HEK293 (cell line): ENCODE data around the gene LMO1.

ENCODE experiments used
- CTCF ChIA-PET: fragments of 350-600 bp; formaldehyde crosslinking; extraction: SDS; loops from one replicate; lab custom pipeline; 2021; ENCODE audit warnings: antibody characterized with exemption; lab: Yijun Ruan, JAX
- POLR2A ChIA-PET: fragments of 300-600 bp; formaldehyde crosslinking; extraction: SDS; loops from one replicate; lab custom pipeline; 2020; ENCODE audit warnings: antibody characterized with exemption, inconsistent platforms; lab: Yijun Ruan, JAX
- H3K27ac ChIP-seq: fragments of 200-500 bp; sonication (Bioruptor generic); 2 replicates; pipeline ENCODE4 v1.5.1; 2014; ENCODE audit warnings: low read depth, low read length, control low read depth, inconsistent platforms; ENCODE audit errors: extremely low read depth
- H3K36me3 ChIP-seq, 2 experiments: fragments of 200-500 bp in 1 of 2; sonication (Bioruptor generic) in 1 of 2; 1 replicate in 1 of 2; 2 replicates in 1 of 2; pipeline ENCODE4 v1.5.1; 2014 to 2017; ENCODE audit warnings: inconsistent platforms in 2 of 2, low read length in 2 of 2; ENCODE audit not compliant: control insufficient read depth in 2 of 2, insufficient read depth in 1 of 2
- H3K4me1 ChIP-seq: fragments of 200-500 bp; sonication (Bioruptor generic); 2 replicates; pipeline ENCODE4 v1.5.1; 2014; ENCODE audit warnings: mild to moderate bottlenecking, low read length, inconsistent platforms; ENCODE audit not compliant: control insufficient read depth, insufficient read depth
- H3K4me3 ChIP-seq: 2 replicates; pipeline ENCODE4 v1.5.1; 2011; ENCODE audit warnings: low read depth, mild to moderate bottlenecking, control low read depth, low read length, moderate library complexity
- H3K9me3 ChIP-seq: fragments of 200-500 bp; sonication (Bioruptor generic); 2 replicates; pipeline ENCODE4 v1.5.1; 2014; ENCODE audit warnings: low read depth, low read length, inconsistent platforms; ENCODE audit not compliant: control insufficient read depth, insufficient read depth
- EGR2 ChIP-seq: fragments of 450-650 bp; formaldehyde crosslinking; IDR thresholded peaks from 2 replicates; pipeline ENCODE4 v1.5.1; 2016; ENCODE audit warnings: low read depth, missing biosample characterization, missing genetic modification characterization
- GFI1B ChIP-seq: fragments of 450-650 bp; formaldehyde crosslinking; IDR thresholded peaks from 2 replicates; pipeline ENCODE4 v1.5.1; 2016; ENCODE audit warnings: missing biosample characterization, missing genetic modification characterization
- HOXA7 ChIP-seq: sonication (generic); formaldehyde crosslinking; IDR thresholded peaks from 2 replicates; pipeline ENCODE4 v1.8.1; 2022; ENCODE audit warnings: missing genetic modification reagents, borderline replicate concordance
- HOXD13 ChIP-seq: sonication (generic); formaldehyde crosslinking; IDR thresholded peaks from 2 replicates; pipeline ENCODE4 v1.8.0; 2022; ENCODE audit warnings: missing genetic modification reagents, borderline replicate concordance
- KLF7 ChIP-seq: fragments of 450-650 bp; formaldehyde crosslinking; IDR thresholded peaks from 2 replicates; pipeline ENCODE4 v1.5.1; 2016; ENCODE audit warnings: missing biosample characterization, missing genetic modification characterization, borderline replicate concordance
- RBAK ChIP-seq: fragments of 450-650 bp; formaldehyde crosslinking; IDR thresholded peaks from 2 replicates; pipeline ENCODE4 v1.5.1; 2016; ENCODE audit warnings: missing biosample characterization, missing genetic modification characterization
- SCRT2 ChIP-seq: fragments of 450-650 bp; formaldehyde crosslinking; IDR thresholded peaks from 2 replicates; pipeline ENCODE4 v1.5.1; 2016; ENCODE audit warnings: missing biosample characterization, missing genetic modification characterization
- SP3 ChIP-seq: fragments of 450-650 bp; formaldehyde crosslinking; IDR thresholded peaks from 2 replicates; pipeline ENCODE4 v1.5.1; 2016; ENCODE audit warnings: missing biosample characterization, missing genetic modification characterization
- TRIM28 ChIP-seq: IDR thresholded peaks from 2 replicates; pipeline ENCODE4 v1.6.1; 2011; ENCODE audit warnings: low read length, control low read depth, borderline replicate concordance
- ZBTB1 ChIP-seq: fragments of 450-650 bp; formaldehyde crosslinking; IDR thresholded peaks from 2 replicates; pipeline ENCODE4 v1.5.1; 2016; ENCODE audit warnings: missing biosample characterization, missing genetic modification characterization
- ZBTB11 ChIP-seq: fragments of 450-650 bp; formaldehyde crosslinking; conservative IDR thresholded peaks from 2 replicates; pipeline ENCODE4 v1.5.1; 2016; ENCODE audit warnings: low read depth, missing biosample characterization, missing genetic modification characterization
- ZEB2 ChIP-seq: fragments of 450-650 bp; formaldehyde crosslinking; IDR thresholded peaks from 2 replicates; pipeline ENCODE4 v1.5.1; 2016; ENCODE audit warnings: missing biosample characterization, missing genetic modification characterization
- ZNF146 ChIP-seq: fragments of 450-650 bp; formaldehyde crosslinking; IDR thresholded peaks from 2 replicates; pipeline ENCODE4 v1.5.1; 2016; ENCODE audit warnings: missing biosample characterization, missing genetic modification characterization
- ZNF19 ChIP-seq: fragments of 450-650 bp; formaldehyde crosslinking; IDR thresholded peaks from 2 replicates; pipeline ENCODE4; 2016; ENCODE audit warnings: missing biosample characterization, missing genetic modification characterization, low read depth
- ZNF202 ChIP-seq: fragments of 450-650 bp; formaldehyde crosslinking; IDR thresholded peaks from 2 replicates; pipeline ENCODE4 v1.5.1; 2016; ENCODE audit warnings: missing biosample characterization, missing genetic modification characterization, borderline replicate concordance
- ZNF223 ChIP-seq: fragments of 450-650 bp; formaldehyde crosslinking; IDR thresholded peaks from 2 replicates; pipeline ENCODE4 v1.5.1; 2016; ENCODE audit warnings: missing biosample characterization, missing genetic modification characterization
- ZNF23 ChIP-seq: fragments of 450-650 bp; formaldehyde crosslinking; IDR thresholded peaks from 2 replicates; pipeline ENCODE4 v1.5.1; 2016; ENCODE audit warnings: missing biosample characterization, missing genetic modification characterization, borderline replicate concordance
- ZNF248 ChIP-seq: fragments of 450-650 bp; formaldehyde crosslinking; IDR thresholded peaks from 2 replicates; pipeline ENCODE4 v1.5.1; 2017; ENCODE audit warnings: missing biosample characterization, missing genetic modification characterization
- ZNF423 ChIP-seq: fragments of 450-650 bp; formaldehyde crosslinking; IDR thresholded peaks from 2 replicates; pipeline ENCODE4 v1.5.1; 2016; ENCODE audit warnings: missing biosample characterization, missing genetic modification characterization
- ZNF433 ChIP-seq: fragments of 450-650 bp; formaldehyde crosslinking; IDR thresholded peaks from 2 replicates; pipeline ENCODE4 v1.5.1; 2016; ENCODE audit warnings: missing biosample characterization, missing genetic modification characterization, low read depth
- ZNF544 ChIP-seq: fragments of 450-650 bp; formaldehyde crosslinking; IDR thresholded peaks from 2 replicates; pipeline ENCODE4 v1.5.0; 2017; ENCODE audit warnings: missing biosample characterization, missing genetic modification characterization
- ZNF555 ChIP-seq: fragments of 450-650 bp; formaldehyde crosslinking; conservative IDR thresholded peaks from 2 replicates; pipeline ENCODE4 v1.5.1; 2017; ENCODE audit warnings: missing biosample characterization, mild to moderate bottlenecking, missing genetic modification characterization, inconsistent platforms
- ZNF660 ChIP-seq: fragments of 450-650 bp; IDR thresholded peaks from 2 replicates; pipeline ENCODE4 v1.5.1; 2018; ENCODE audit warnings: missing biosample characterization, mild to moderate bottlenecking, missing genetic modification characterization
- ZNF670 ChIP-seq: fragments of 450-650 bp; formaldehyde crosslinking; IDR thresholded peaks from 2 replicates; pipeline ENCODE4 v1.5.1; 2016; ENCODE audit warnings: missing biosample characterization, missing genetic modification characterization, low read depth
- ZNF677 ChIP-seq: fragments of 450-650 bp; IDR thresholded peaks from 2 replicates; pipeline ENCODE4 v1.5.0; 2018; ENCODE audit warnings: missing biosample characterization, mild to moderate bottlenecking, missing genetic modification characterization, moderate library complexity
- ZNF747 ChIP-seq: fragments of 450-650 bp; formaldehyde crosslinking; IDR thresholded peaks from 2 replicates; pipeline ENCODE4 v1.5.1; 2016; ENCODE audit warnings: missing biosample characterization, missing genetic modification characterization
- ZNF776 ChIP-seq: fragments of 450-650 bp; formaldehyde crosslinking; IDR thresholded peaks from 2 replicates; pipeline ENCODE4 v1.5.0; 2017; ENCODE audit warnings: missing biosample characterization, missing genetic modification characterization, borderline replicate concordance
- ZSCAN30 ChIP-seq: fragments of 450-650 bp; IDR thresholded peaks from 2 replicates; pipeline ENCODE4 v1.5.1; 2018; ENCODE audit warnings: missing biosample characterization, mild to moderate bottlenecking, missing genetic modification characterization, moderate library complexity
- TF ChIP-seq, protein P1 (sequence below): fragments of 450-650 bp; formaldehyde crosslinking; IDR thresholded peaks from 2 replicates; pipeline ENCODE4 v1.5.1; 2017; ENCODE audit warnings: missing biosample characterization, missing genetic modification characterization
- TF ChIP-seq, protein P2 (sequence below): fragments of 450-650 bp; formaldehyde crosslinking; IDR thresholded peaks from 2 replicates; pipeline ENCODE4 v1.5.1; 2016; ENCODE audit warnings: missing biosample characterization, missing genetic modification characterization

Gene LMO1

GRCh38 chr11:8204025-8204424, 59.7 kb downstream of the LMO1 start:
- CTCF ChIA-PET, result interaction anchor here (1.3 to 1.4 kb wide), 3 partner anchors 8 to 16 kb away, joined by 3 to 5 read pairs (median 5); no protein-coding TSS in a partner anchor
- no peak overlapping the region for H3K27ac ChIP-seq
- no peak for TF ChIP-seq ZNF670
- TF ChIP-seq ZEB2, result no peak
- TF ChIP-seq ZNF23 (tag by site-specific recombination), result no peak
- no peak for TF ChIP-seq ZNF555 (tag by site-specific recombination)
- no peak for TF ChIP-seq RBAK (tag by site-specific recombination)
- no peak for TF ChIP-seq ZBTB1 (tag by site-specific recombination)
- TF ChIP-seq ZBTB11 (tag by site-specific recombination), result no peak
- TF ChIP-seq ZNF202 (tag by site-specific recombination), result no peak
- TF ChIP-seq EGR2, result no peak
- no peak for TF ChIP-seq HOXD13 (CRISPR knock-in tag)
- TF ChIP-seq KLF7 (tag by site-specific recombination), result no peak
- TF ChIP-seq, all 188 proteins: peak for 0
- no peaks in the 10 kb centered on the region for H3K4me1 ChIP-seq
- H3K4me3 ChIP-seq, result no peak overlapping the region
- H3K36me3 ChIP-seq, result no peaks in the 10 kb centered on the region
- H3K9me3 ChIP-seq, result no peaks in the 10 kb centered on the region
- POLR2A ChIA-PET, result no interaction called here

DNA sequence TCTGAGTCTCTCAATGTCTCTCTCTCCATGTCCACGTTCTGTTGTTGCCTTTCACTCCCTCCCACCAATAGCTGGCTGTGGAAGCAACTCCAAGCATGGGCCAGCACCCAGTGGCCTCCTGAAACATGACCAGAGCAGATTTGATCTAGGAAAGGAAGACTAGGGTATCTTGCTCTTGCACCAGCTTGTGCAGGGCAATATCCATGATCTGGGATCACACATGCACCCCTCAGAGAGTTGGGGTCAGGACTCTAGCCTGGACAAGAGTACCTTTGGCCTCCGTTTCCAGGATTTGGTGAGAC, 60.3 kb downstream of the LMO1 start:
- Histone ChIP-seq H3K27ac (no peak overlapping the region), H3K4me3 (no peak overlapping the region), H3K4me1 (no peaks in the 10 kb centered on the region), H3K9me3 (no peaks in the 10 kb centered on the region), H3K36me3 (no peaks in the 10 kb centered on the region)
- CTCF ChIA-PET, result interaction anchor here (1.3 to 1.4 kb wide), 2 partner anchors 11 to 17 kb away, joined by 5 read pairs; no protein-coding TSS in a partner anchor
- TF ChIP-seq, protein P1, sequence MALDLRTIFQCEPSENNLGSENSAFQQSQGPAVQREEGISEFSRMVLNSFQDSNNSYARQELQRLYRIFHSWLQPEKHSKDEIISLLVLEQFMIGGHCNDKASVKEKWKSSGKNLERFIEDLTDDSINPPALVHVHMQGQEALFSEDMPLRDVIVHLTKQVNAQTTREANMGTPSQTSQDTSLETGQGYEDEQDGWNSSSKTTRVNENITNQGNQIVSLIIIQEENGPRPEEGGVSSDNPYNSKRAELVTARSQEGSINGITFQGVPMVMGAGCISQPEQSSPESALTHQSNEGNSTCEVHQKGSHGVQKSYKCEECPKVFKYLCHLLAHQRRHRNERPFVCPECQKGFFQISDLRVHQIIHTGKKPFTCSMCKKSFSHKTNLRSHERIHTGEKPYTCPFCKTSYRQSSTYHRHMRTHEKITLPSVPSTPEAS (tag by site-specific recombination), result no peak
- no peak for TF ChIP-seq ZNF19 (tag by site-specific recombination)
- no peak for TF ChIP-seq SP3 (tag by site-specific recombination)
- no peak for TF ChIP-seq SCRT2
- no peak for TF ChIP-seq ZNF146 (tag by site-specific recombination)
- no peak for TF ChIP-seq ZNF423
- no peak for TF ChIP-seq ZNF433 (tag by site-specific recombination)
- TF ChIP-seq TRIM28, result no peak
- TF ChIP-seq, protein P2, sequence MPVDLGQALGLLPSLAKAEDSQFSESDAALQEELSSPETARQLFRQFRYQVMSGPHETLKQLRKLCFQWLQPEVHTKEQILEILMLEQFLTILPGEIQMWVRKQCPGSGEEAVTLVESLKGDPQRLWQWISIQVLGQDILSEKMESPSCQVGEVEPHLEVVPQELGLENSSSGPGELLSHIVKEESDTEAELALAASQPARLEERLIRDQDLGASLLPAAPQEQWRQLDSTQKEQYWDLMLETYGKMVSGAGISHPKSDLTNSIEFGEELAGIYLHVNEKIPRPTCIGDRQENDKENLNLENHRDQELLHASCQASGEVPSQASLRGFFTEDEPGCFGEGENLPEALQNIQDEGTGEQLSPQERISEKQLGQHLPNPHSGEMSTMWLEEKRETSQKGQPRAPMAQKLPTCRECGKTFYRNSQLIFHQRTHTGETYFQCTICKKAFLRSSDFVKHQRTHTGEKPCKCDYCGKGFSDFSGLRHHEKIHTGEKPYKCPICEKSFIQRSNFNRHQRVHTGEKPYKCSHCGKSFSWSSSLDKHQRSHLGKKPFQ (tag by site-specific recombination), result no peak
- no peak for TF ChIP-seq HOXA7 (CRISPR knock-in tag)
- no peak for TF ChIP-seq ZNF660
- no peak for TF ChIP-seq ZNF248 (tag by site-specific recombination)
- no peak for TF ChIP-seq ZNF544 (tag by site-specific recombination)
- TF ChIP-seq ZSCAN30 (tag by site-specific recombination), result no peak
- no peak for TF ChIP-seq ZNF747 (tag by site-specific recombination)
- TF ChIP-seq ZNF677 (tag by site-specific recombination), result no peak
- no peak for TF ChIP-seq ZNF776 (tag by site-specific recombination)
- no peak for TF ChIP-seq GFI1B
- TF ChIP-seq ZNF223 (tag by site-specific recombination), result no peak
- POLR2A ChIA-PET, result no interaction called here
